Epithelial cell of esophagus (primary cell): Measurements from ENCODE around the gene IRAK2.

Source experiments
- DNase-seq: peaks from one replicate; pipeline ENCODE4 v3.0.0; 2010; ENCODE audit warnings: low read depth
- H3K4me3 ChIP-seq: 2 replicates; pipeline ENCODE4 v1.5.1; 2011; ENCODE audit warnings: mild to moderate bottlenecking, low read length, control low read depth
- TF ChIP-seq, protein P1 (sequence below): IDR thresholded peaks from 2 replicates; pipeline ENCODE4 v1.5.1; 2011; ENCODE audit warnings: low read depth, mild to moderate bottlenecking, low read length, control low read depth, inconsistent platforms; ENCODE audit not compliant: insufficient read depth; ENCODE audit errors: missing control alignments

Gene IRAK2, protein sequence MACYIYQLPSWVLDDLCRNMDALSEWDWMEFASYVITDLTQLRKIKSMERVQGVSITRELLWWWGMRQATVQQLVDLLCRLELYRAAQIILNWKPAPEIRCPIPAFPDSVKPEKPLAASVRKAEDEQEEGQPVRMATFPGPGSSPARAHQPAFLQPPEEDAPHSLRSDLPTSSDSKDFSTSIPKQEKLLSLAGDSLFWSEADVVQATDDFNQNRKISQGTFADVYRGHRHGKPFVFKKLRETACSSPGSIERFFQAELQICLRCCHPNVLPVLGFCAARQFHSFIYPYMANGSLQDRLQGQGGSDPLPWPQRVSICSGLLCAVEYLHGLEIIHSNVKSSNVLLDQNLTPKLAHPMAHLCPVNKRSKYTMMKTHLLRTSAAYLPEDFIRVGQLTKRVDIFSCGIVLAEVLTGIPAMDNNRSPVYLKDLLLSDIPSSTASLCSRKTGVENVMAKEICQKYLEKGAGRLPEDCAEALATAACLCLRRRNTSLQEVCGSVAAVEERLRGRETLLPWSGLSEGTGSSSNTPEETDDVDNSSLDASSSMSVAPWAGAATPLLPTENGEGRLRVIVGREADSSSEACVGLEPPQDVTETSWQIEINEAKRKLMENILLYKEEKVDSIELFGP

DNA sequence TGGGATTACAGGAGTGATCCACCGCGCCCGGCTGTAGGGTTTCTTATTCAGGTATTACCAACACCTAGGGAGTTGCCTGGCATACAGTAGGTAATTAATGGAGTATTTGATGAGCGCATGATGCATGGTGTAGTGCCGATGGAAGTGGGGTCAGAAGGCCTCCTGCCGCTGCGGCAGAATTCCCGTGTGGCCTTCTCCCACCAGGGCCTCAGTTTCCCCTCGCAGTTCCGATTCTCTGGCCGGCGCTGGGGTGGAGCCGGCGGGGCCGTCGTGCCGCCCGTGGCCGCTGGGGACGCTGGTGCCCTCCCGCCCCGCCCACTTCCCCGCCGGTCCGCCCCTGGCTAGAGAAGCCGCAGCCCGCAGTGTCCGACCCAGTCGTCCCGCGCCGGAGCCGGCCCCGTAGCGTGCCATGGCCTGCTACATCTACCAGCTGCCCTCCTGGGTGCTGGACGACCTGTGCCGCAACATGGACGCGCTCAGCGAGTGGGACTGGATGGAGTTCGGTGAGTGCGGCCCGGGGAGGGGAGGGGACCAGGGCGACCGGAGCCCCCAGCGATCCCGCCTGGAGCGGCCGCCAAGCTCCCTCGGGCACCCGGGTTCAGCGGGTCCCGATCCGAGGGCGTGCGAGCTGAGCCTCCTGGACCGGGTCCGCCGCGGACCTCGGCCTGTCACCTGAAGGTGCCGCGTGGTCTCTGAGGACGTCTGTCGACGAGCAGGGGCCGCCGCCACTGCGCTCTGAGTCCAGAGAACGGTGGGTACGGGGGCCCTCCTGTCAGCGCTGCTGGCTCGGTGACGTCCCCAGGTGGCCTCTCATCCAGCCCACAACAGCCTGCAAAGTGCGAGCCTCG lies at the start of gene IRAK2:
IRAK2 (plus strand) TSS at position 374 of the 848 bp plus-strand sequence; CDS start at position 410, 36 bp downstream.
- TF ChIP-seq, protein P1, sequence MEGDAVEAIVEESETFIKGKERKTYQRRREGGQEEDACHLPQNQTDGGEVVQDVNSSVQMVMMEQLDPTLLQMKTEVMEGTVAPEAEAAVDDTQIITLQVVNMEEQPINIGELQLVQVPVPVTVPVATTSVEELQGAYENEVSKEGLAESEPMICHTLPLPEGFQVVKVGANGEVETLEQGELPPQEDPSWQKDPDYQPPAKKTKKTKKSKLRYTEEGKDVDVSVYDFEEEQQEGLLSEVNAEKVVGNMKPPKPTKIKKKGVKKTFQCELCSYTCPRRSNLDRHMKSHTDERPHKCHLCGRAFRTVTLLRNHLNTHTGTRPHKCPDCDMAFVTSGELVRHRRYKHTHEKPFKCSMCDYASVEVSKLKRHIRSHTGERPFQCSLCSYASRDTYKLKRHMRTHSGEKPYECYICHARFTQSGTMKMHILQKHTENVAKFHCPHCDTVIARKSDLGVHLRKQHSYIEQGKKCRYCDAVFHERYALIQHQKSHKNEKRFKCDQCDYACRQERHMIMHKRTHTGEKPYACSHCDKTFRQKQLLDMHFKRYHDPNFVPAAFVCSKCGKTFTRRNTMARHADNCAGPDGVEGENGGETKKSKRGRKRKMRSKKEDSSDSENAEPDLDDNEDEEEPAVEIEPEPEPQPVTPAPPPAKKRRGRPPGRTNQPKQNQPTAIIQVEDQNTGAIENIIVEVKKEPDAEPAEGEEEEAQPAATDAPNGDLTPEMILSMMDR: peak; percentile 37
- H3K4me3 ChIP-seq: peak within 1 kb of the TSS; percentile 56
- DNase-seq: peak; percentile 66

DNA sequence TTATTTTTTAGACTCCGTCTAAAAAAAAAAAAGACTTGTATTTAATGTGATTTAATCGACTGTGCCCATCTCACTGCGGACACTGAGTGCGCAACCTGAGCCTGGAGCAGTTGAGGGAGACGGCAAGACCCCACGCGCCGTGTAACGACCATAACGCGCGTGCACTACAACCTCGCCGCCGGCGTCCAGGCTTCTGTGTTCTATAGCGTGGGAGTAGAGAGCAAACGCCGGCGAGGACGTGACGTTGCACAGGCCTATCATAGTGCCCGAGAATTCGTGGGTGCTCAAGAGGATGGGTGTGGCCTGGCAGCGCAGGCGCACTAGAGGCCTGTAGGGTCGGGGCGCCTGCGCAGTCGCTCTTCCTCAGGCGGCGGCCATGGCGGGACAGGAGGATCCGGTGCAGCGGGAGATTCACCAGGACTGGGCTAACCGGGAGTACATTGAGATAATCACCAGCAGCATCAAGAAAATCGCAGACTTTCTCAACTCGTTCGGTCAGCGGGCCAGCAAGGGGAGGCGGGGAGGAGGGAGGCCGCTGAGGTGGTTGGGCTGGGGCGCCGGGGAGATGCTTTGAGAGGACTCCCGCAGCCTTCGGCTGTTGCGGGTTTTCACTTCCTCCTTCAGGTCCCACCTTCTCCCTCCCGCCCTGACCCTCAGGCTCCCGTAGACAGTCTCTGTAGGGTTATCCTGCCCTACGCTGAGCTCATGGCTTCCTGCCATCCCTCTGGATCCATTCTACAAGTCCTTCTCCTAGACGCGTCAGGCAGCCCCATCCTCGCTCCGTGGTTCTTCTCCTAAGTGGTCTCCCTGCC lies 49.2 kb upstream of the IRAK2 start, which contains the start of gene BRK1:
BRK1 (plus strand) TSS at position 350 of the 812 bp plus-strand sequence; CDS start at position 377, 27 bp downstream.
- TF ChIP-seq, protein P1: no peak
- peak; percentile 97 for DNase-seq
- H3K4me3 ChIP-seq: peak within 1 kb of the TSS; percentile 99

DNA sequence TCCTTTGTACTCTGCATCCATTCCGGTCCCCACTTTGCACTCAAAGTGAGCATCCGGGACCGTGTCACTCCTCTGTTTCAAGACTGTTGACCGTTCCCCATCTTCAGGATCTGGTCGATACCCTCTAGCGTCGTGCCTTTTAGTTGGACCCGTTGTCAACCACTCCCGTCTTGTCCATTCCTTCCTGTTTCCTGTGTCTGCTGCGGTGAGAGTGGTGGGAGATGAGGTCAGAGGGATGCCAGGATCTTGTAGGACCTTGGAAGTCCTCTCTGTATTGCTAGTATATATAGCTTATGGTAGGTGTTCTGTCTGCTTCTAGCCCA lies 48.6 kb upstream of the IRAK2 start:
- H3K4me3 ChIP-seq: peak overlapping the region; percentile 99
- TF ChIP-seq, protein P1: no peak
- peak; percentile 40 for DNase-seq

DNA sequence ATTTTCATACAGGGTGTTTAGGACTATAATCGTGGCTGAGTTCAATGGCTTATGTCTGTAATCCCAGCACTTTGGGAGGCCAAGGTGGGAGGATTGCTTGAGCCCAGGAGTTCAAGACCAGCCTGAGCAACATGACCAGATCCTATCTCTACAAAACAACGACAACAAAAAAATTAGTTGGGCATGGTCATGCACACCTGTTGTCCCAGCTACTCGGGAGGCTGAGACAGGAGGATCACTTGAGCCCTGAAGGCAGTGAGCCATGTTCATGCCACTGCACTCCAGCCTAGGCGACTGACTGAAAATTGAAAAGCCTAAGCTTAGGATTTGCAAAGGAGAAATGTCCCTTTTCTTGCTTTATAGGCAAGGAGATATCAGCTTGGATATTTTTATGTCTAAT lies 47.8 kb upstream of the IRAK2 start:
- DNase-seq: no peak
- TF ChIP-seq, protein P1: no peak
- peak overlapping the region; percentile 99 for H3K4me3 ChIP-seq

DNA sequence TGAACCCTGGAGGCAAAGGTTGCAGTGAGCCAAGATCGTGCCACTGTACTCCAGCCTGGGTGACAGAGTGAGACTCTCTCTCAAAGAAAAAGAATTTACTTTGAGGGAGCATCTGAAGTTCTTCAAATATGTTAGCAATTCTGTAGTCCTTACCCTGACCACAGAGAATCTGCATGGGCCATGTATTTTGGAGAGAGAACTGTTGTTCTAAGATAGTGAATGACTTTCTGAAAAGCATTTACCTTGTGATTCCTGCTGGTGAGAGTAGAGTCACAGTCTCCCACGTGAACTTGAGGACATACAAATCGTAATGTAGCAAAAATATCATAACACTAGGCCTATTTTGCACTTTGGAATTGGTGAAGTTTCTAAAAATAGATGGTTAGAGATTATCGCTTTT lies 45.3 kb upstream of the IRAK2 start:
- TF ChIP-seq, protein P1: no peak
- no peak for DNase-seq
- H3K4me3 ChIP-seq: no peak overlapping the region

DNA sequence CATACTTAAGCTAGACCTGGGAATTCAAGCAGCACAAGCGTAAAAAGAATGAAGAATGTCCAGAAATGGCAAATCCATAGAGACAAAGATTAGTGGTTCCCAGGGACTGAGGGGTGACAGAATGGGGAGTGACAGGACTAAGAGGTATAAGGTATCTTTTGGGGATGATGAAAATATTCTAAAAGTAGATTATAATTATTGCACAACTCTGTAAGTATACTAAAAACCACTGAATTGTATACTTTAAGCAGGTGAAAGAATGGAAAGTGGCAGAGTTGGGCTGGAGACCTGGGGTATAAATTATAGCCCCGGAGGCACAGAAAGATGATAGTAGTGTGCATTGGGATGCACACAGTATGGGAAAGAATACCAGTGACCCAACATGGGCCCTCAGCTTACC lies 43.7 kb upstream of the IRAK2 start:
- TF ChIP-seq, protein P1: no peak
- no peak overlapping the region for H3K4me3 ChIP-seq
- DNase-seq: no peak
